HCT116 (cell line): ENCODE results near the gene SKAP1. TPM values are rescaled to one million over a fixed set of nuclear protein-coding genes. Genes with fewer than 3 reads are reported as not detected.

Experiments
- ATAC-seq: fragments of 200-7000 bp; cut with Tn5 transposase; 2 replicates; pipeline ENCODE4 v1.9.1; 2020; ENCODE audit warnings: mild to moderate bottlenecking, moderate library complexity
- BruUV-seq: library from RNA; stranded (reverse); fragments of 400-500 nt; replicated peaks from 2 replicates; lab custom pipeline; 2021; lab: Mats Ljungman, UMichigan
- CTCF ChIA-PET: fragments of 300-600 bp; sonication (Branson Sonifier 250); formaldehyde crosslinking; loops from one replicate; lab custom pipeline; 2021; ENCODE audit warnings: antibody characterized with exemption; lab: Charles Lee
- POLR2A ChIA-PET: fragments of 300-600, 350-600 bp; sonication (Branson Sonifier 250); formaldehyde crosslinking; loops from one replicate; lab custom pipeline; 2021; ENCODE audit warnings: antibody characterized with exemption; lab: Charles Lee
- RAD21 ChIA-PET, 2 experiments: fragments of 300-600 bp; sonication (Branson Sonifier 250); formaldehyde crosslinking; loops; one replicate each; lab custom pipeline; 2023; ENCODE audit warnings: low total read pairs in 2 of 2; ENCODE audit not compliant: uncharacterized antibody in 2 of 2, unreplicated experiment in 2 of 2, low non-redundant PET in 1 of 2; lab: Charles Lee
- DNase-seq: peaks from one replicate; pipeline ENCODE4 v3.0.0-alpha.2; 2010; ENCODE audit warnings: low read depth, low spot score
- H2AFZ ChIP-seq: fragments of 200-600 bp; shearing (Covaris generic), sonication (generic); 2 replicates; pipeline ENCODE4 v1.6.1; 2017; ENCODE audit warnings: low read depth, mixed run types, mixed read lengths, antibody characterized with exemption, low read length; ENCODE audit not compliant: poor library complexity, severe bottlenecking
- H3K27ac ChIP-seq: 2 replicates; pipeline ENCODE4 v1.5.1; 2012; ENCODE audit warnings: low read depth, low read length
- H3K27me3 ChIP-seq: fragments of 200-600 bp; sonication (generic); 2 replicates; pipeline ENCODE4 v1.6.1; 2016; ENCODE audit warnings: mixed run types, low read length, mixed read lengths; ENCODE audit not compliant: insufficient read depth
- H3K36me3 ChIP-seq, 2 experiments: fragments of 200-500 bp in 1 of 2; fragments of 200-600 bp in 1 of 2; sonication (Bioruptor generic) in 1 of 2; sonication (generic) in 1 of 2; 2 replicates each; pipeline versions ENCODE4 v1.5.1 to v1.6.1; 2014 to 2016; ENCODE audit warnings: low read length in 2 of 2, inconsistent platforms in 1 of 2, mixed read lengths in 1 of 2, mixed run types in 1 of 2; ENCODE audit not compliant: insufficient read depth in 2 of 2, control insufficient read depth in 1 of 2
- H3K4me1 ChIP-seq, 2 experiments: fragments of 200-600 bp in 1 of 2; sonication (generic) in 1 of 2; 2 replicates each; pipeline versions ENCODE4 v1.5.1 to v1.6.1; 2012 to 2017; ENCODE audit warnings: low read length in 2 of 2, inconsistent platforms in 1 of 2, mild to moderate bottlenecking in 1 of 2, mixed read lengths in 1 of 2, mixed run types in 1 of 2, moderate library complexity in 1 of 2; ENCODE audit not compliant: insufficient read depth in 2 of 2, control insufficient read depth in 1 of 2
- H3K4me2 ChIP-seq: fragments of 200-600 bp; sonication (generic); 2 replicates; pipeline ENCODE4 v1.6.1; 2017; ENCODE audit warnings: mixed run types, low read length, mixed read lengths
- H3K4me3 ChIP-seq, 2 experiments: fragments of 200-600 bp in 1 of 2; sonication (generic) in 1 of 2; replicated peaks in 1 of 2; 2 replicates each; pipeline ENCODE4 v1.5.1; 2011 to 2016; ENCODE audit warnings: low read length in 2 of 2, control low read depth in 1 of 2, low read depth in 1 of 2, mild to moderate bottlenecking in 1 of 2, mixed read lengths in 1 of 2, mixed run types in 1 of 2
- H3K79me2 ChIP-seq: fragments of 200-600 bp; sonication (generic); 2 replicates; pipeline ENCODE4 v1.6.1; 2017; ENCODE audit warnings: mild to moderate bottlenecking, mixed run types, low read length, moderate library complexity, mixed read lengths; ENCODE audit not compliant: insufficient read depth
- H3K9ac ChIP-seq: fragments of 200-600 bp; sonication (generic); 2 replicates; pipeline ENCODE4 v1.6.1; 2016; ENCODE audit warnings: low read length, mixed read lengths
- H3K9me2 ChIP-seq: fragments of 200-600 bp; sonication (generic), shearing (Covaris generic); 2 replicates; pipeline ENCODE4 v1.6.1; 2017; ENCODE audit warnings: mixed run types, mild to moderate bottlenecking, moderate library complexity; ENCODE audit not compliant: insufficient read depth
- H3K9me3 ChIP-seq, 2 experiments: fragments of 200-500 bp in 1 of 2; fragments of 200-600 bp in 1 of 2; sonication (Bioruptor generic) in 1 of 2; sonication (generic) in 1 of 2; 2 replicates each; pipeline ENCODE4 v1.6.1; 2014 to 2017; ENCODE audit warnings: low read length in 2 of 2, mixed read lengths in 2 of 2, inconsistent platforms in 1 of 2, low read depth in 1 of 2, mild to moderate bottlenecking in 1 of 2, mixed run types in 1 of 2, moderate library complexity in 1 of 2; ENCODE audit not compliant: control insufficient read depth in 1 of 2, insufficient read depth in 1 of 2
- H4K20me1 ChIP-seq: fragments of 200-600 bp; sonication (generic), shearing (Covaris generic); 2 replicates; pipeline ENCODE4 v1.6.1; 2017; ENCODE audit warnings: mixed run types, mild to moderate bottlenecking, moderate library complexity; ENCODE audit not compliant: insufficient read depth
- EZH2 ChIP-seq: fragments of 200-600 bp; sonication (generic); IDR thresholded peaks from 2 replicates; pipeline ENCODE4 v1.6.1; 2017; ENCODE audit warnings: antibody characterized with exemption, mixed run types
- POLR2A ChIP-seq: IDR thresholded peaks from 2 replicates; pipeline ENCODE4 v1.7.0; 2011; ENCODE audit warnings: borderline replicate concordance; ENCODE audit not compliant: insufficient read depth, insufficient read length; ENCODE audit errors: extremely low read depth
- SIN3A ChIP-seq: IDR thresholded peaks from 2 replicates; pipeline ENCODE4 v1.6.1; 2012; ENCODE audit warnings: low read depth
- ZFX ChIP-seq: fragments of 450-650 bp; IDR thresholded peaks from 2 replicates; pipeline ENCODE4 v1.6.1; 2017
- intact Hi-C: fragments of 100-400 bp; cut with micrococcal nuclease; formaldehyde crosslinking; loops from 2 replicates; pipeline ENCODE4 v1.10.0; 2022
- total RNA-seq: library from RNA; stranded (reverse); gene quantifications from one replicate; pipeline ENCODE4 v1.2.1, GENCODE V29; 2021; ENCODE audit not compliant: unreplicated experiment
- TF ChIP-seq, protein P1 (sequence below): IDR thresholded peaks from 2 replicates; pipeline ENCODE4 v1.6.1; 2012; ENCODE audit warnings: low read depth

SKAP1 gene
- total RNA-seq, 1 experiment from 2014 or later = 12.4 TPM

DNA sequence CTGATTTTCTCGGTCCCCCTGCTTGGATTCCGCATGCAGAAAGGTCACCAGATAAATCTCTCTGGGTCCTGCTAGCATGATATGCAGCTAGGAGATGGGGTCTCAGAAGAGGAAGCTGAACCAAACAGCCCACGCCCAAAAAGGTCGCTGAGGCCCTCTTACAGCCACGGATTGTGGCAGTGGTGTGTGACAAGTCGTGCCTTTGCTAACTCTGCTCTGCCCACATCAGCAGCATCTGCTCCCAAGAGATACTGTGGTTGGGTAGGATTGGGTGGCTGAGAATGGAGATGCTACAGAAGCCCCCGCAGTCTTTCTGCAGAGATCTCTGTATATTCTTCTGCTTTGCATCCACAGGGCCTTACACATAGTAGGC, 15.2 kb upstream of the SKAP1 start:
- Histone ChIP-seq H4K20me1 (no peaks in the 10 kb centered on the region), H3K4me1 (peaks cover 0 to 4% of the 10 kb centered on the region in 2 experiments; a peak in 1 of 4 replicates), H2AFZ (no peak overlapping the region), H3K27me3 (no peaks in the 10 kb centered on the region), H3K9me3 (no peaks in the 10 kb centered on the region), H3K4me2 (no peak overlapping the region), H3K36me3 (no peaks in the 10 kb centered on the region), H3K9me2 (no peaks in the 10 kb centered on the region), H3K9ac (no peak overlapping the region), H3K27ac (no peak overlapping the region), H3K4me3 (no peak overlapping the region), H3K79me2 (no peaks in the 10 kb centered on the region)
- intact Hi-C loops = no loop called here
- ATAC-seq (no peak), DNase-seq (no peak)
- no TSS peak for BruUV-seq
- ChIA-PET CTCF (interaction anchor here (1.4 kb wide), 1 partner anchor 12 kb away, joined by 4 read pairs; no protein-coding TSS in a partner anchor), RAD21 (no interaction called here), POLR2A (no interaction called here)
- TF ChIP-seq, protein P1, sequence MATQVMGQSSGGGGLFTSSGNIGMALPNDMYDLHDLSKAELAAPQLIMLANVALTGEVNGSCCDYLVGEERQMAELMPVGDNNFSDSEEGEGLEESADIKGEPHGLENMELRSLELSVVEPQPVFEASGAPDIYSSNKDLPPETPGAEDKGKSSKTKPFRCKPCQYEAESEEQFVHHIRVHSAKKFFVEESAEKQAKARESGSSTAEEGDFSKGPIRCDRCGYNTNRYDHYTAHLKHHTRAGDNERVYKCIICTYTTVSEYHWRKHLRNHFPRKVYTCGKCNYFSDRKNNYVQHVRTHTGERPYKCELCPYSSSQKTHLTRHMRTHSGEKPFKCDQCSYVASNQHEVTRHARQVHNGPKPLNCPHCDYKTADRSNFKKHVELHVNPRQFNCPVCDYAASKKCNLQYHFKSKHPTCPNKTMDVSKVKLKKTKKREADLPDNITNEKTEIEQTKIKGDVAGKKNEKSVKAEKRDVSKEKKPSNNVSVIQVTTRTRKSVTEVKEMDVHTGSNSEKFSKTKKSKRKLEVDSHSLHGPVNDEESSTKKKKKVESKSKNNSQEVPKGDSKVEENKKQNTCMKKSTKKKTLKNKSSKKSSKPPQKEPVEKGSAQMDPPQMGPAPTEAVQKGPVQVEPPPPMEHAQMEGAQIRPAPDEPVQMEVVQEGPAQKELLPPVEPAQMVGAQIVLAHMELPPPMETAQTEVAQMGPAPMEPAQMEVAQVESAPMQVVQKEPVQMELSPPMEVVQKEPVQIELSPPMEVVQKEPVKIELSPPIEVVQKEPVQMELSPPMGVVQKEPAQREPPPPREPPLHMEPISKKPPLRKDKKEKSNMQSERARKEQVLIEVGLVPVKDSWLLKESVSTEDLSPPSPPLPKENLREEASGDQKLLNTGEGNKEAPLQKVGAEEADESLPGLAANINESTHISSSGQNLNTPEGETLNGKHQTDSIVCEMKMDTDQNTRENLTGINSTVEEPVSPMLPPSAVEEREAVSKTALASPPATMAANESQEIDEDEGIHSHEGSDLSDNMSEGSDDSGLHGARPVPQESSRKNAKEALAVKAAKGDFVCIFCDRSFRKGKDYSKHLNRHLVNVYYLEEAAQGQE = no peak
- no peak for TF ChIP-seq EZH2
- TF ChIP-seq POLR2A = no peak
- no peak for TF ChIP-seq ZFX
- TF ChIP-seq SIN3A = no peak
